Hepatocyte (in vitro differentiated cells): ENCODE measurements around the gene TAPBPL.

Source experiments
- CTCF ChIP-seq: fragments of 200-600 bp; sonication (generic); IDR thresholded peaks from 2 replicates; pipeline ENCODE4 v1.5.1; 2016; ENCODE audit warnings: antibody characterized with exemption, mild to moderate bottlenecking; ENCODE audit not compliant: poor library complexity
- EZH2 ChIP-seq: fragments of 200-600 bp; sonication (generic); IDR thresholded peaks from 2 replicates; pipeline ENCODE4 v1.6.1; 2016; ENCODE audit warnings: antibody characterized with exemption, mild to moderate bottlenecking, borderline replicate concordance
- EZH2phosphoT487 ChIP-seq: fragments of 200-600 bp; sonication (generic); IDR thresholded peaks from one replicate; pipeline ENCODE4 v1.6.1; 2018; ENCODE audit warnings: antibody characterized with exemption, mild to moderate bottlenecking, low read depth, moderate library complexity; ENCODE audit not compliant: unreplicated experiment, severe bottlenecking

- no peak for TF ChIP-seq CTCF
- TF ChIP-seq EZH2 = no peak
- no peak for TF ChIP-seq EZH2phosphoT487
Measured at GRCh38 chr12:6440391-6440790, 11.5 kb upstream of the TAPBPL start.
